ENCODE measurements around the gene CUTC. TPM values are rescaled to one million over a fixed set of nuclear protein-coding genes. Genes with fewer than 3 reads are reported as not detected.

Gene CUTC
- polyA plus RNA-seq, 2 of the 4 experiments (the other 2 are of a cell fraction): 47.6 to 66.5 TPM

- FAIRE-seq (no peak), ATAC-seq (no peak; a peak in 2 of 6 replicates), DNase-seq (ENCODE audit: low read depth in 1 of 2, low spot score in 1 of 2) (no peak)
- ChIA-PET CTCF (interaction anchor here (0.6 to 2.6 kb wide), 5 partner anchors 8 to 241 kb away, joined by 3 to 8 read pairs (median 3); partner anchors contain the start of genes COX15 and CUTC), POLR2A (no interaction called here)
- no peak for TF ChIP-seq EHF (CRISPR knock-in tag; IDR thresholded peaks at IDR 0.05)
- no peak for TF ChIP-seq JUNB (IDR thresholded peaks at IDR 0.05)
- TF ChIP-seq CBX8 (IDR thresholded peaks at IDR 0.05): no peak
- TF ChIP-seq POLR2A (IDR thresholded peaks at IDR 0.05; ENCODE audit: low read length): no peak
- no peak for TF ChIP-seq ESRRA (IDR thresholded peaks at IDR 0.05; ENCODE audit: borderline replicate concordance, low read length)
- TF ChIP-seq EP300 (IDR thresholded peaks at IDR 0.05): no peak
- TF ChIP-seq, protein P1, sequence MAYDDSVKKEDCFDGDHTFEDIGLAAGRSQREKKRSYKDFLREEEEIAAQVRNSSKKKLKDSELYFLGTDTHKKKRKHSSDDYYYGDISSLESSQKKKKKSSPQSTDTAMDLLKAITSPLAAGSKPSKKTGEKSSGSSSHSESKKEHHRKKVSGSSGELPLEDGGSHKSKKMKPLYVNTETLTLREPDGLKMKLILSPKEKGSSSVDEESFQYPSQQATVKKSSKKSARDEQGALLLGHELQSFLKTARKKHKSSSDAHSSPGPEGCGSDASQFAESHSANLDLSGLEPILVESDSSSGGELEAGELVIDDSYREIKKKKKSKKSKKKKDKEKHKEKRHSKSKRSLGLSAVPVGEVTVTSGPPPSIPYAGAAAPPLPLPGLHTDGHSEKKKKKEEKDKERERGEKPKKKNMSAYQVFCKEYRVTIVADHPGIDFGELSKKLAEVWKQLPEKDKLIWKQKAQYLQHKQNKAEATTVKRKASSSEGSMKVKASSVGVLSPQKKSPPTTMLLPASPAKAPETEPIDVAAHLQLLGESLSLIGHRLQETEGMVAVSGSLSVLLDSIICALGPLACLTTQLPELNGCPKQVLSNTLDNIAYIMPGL (CRISPR knock-in tag; IDR thresholded peaks at IDR 0.05; ENCODE audit: borderline replicate concordance): no peak
- TF ChIP-seq SREBF2 (IDR thresholded peaks at IDR 0.05): no peak
- no peak for TF ChIP-seq BHLHE40 (IDR thresholded peaks at IDR 0.05; ENCODE audit: low read depth, low read length)
- TF ChIP-seq TP53 (CRISPR knock-in tag; IDR thresholded peaks at IDR 0.05): no peak
- TF ChIP-seq HOXB13 (CRISPR knock-in tag; IDR thresholded peaks at IDR 0.05; ENCODE audit: low read depth): no peak
- Histone ChIP-seq H3K4me3 (no peak overlapping the region), H3K27ac (no peak overlapping the region), H3K4me2 (no peak overlapping the region), H3K4me1 (0 out of 3 replicates have a peak, but pooled peaks cover 7% of the 10 kb centered on the region), H3K9me3 (no peaks in the 10 kb centered on the region)
- WGBS (ENCODE audit: missing lambda C conversion rate): 92% methylated on average over 3 of the region's 3 CpGs
Observed at GRCh38 chr10:99804471-99804870, 72.4 kb downstream of the CUTC start.

- WGBS (ENCODE audit: missing lambda C conversion rate): 79% methylated on average over 5 of the region's 5 CpGs
- FAIRE-seq: no peak
Observed at GRCh38 chr10:99805190-99805589, 73.2 kb downstream of the CUTC start.

More at GRCh38 chr10:99805190-99805589, 73.2 kb downstream of the CUTC start:
- DNase-seq (ENCODE audit: low read depth in 1 of 2, low spot score in 1 of 2) (no peak), ATAC-seq (peak in 1 of 2 experiments; percentile 6; a peak in 2 of 6 replicates)
- POLR2A ChIA-PET: interaction anchor here (0.7 kb wide), 1 partner anchor 185 kb away, joined by 3 read pairs; the partner anchor contains the start of gene SLC25A28
- CTCF ChIA-PET: interaction anchor here (2.6 kb wide), 1 partner anchor 7 kb away, joined by 8 read pairs; no protein-coding TSS in a partner anchor
- H3K4me2 ChIP-seq: no peak overlapping the region
- TF ChIP-seq, protein P2, sequence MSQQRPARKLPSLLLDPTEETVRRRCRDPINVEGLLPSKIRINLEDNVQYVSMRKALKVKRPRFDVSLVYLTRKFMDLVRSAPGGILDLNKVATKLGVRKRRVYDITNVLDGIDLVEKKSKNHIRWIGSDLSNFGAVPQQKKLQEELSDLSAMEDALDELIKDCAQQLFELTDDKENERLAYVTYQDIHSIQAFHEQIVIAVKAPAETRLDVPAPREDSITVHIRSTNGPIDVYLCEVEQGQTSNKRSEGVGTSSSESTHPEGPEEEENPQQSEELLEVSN (IDR thresholded peaks at IDR 0.05; ENCODE audit: borderline replicate concordance, low read depth): no peak
- TF ChIP-seq POLR2AphosphoS2 (conservative IDR thresholded peaks at IDR 0.05; ENCODE audit: low read length) (0 out of 2 replicates have a peak, but pooled peaks have one; percentile 50), RFX5 (IDR thresholded peaks at IDR 0.05) (no peak), ZSCAN20 (CRISPR knock-in tag; IDR thresholded peaks at IDR 0.05) (no peak), CHD4 (IDR thresholded peaks at IDR 0.05; ENCODE audit: borderline replicate concordance) (no peak), CHD2 (IDR thresholded peaks at IDR 0.05; ENCODE audit: low read length, partially characterized antibody) (no peak), ZNF302 (CRISPR knock-in tag; IDR thresholded peaks at IDR 0.05) (no peak)
- TF ChIP-seq, protein P3, sequence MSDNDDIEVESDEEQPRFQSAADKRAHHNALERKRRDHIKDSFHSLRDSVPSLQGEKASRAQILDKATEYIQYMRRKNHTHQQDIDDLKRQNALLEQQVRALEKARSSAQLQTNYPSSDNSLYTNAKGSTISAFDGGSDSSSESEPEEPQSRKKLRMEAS (IDR thresholded peaks at IDR 0.05): no peak
- H3K27ac ChIP-seq: 0 out of 6 replicates have a peak overlapping the region, but pooled peaks of 1 of the 2 experiments have one; percentile 0
- H3K4me3 ChIP-seq: no peak overlapping the region
- peaks cover 11% of the 10 kb centered on the region; the same call in 1 of the 3 replicates for H3K4me1 ChIP-seq
- no peaks in the 10 kb centered on the region for H3K9me3 ChIP-seq

Other genes starting within 250 kb of the CUTC start
- gene NKX2-3, start 199.3 kb upstream of the CUTC start, polyA plus RNA-seq (2011; rRNA removed): not detected in 2 replicates
- 0.05 TPM in 1 of 3 replicates, not detected in the others for gene NKX2-3, start 199.3 kb upstream of the CUTC start, polyA plus RNA-seq (2017; fragmentation: RNase III; extraction: RNeasy Plus Mini Kit Qiagen cat#74134 plus additional on column Dnase treatment)
- 24.1 and 30.7 TPM in 2 replicates for gene SLC25A28, start 111.8 kb upstream of the CUTC start, polyA plus RNA-seq (2011; rRNA removed)
- 21.3 to 22.6 TPM (median 21.4 TPM) in 3 replicates for gene SLC25A28, start 111.8 kb upstream of the CUTC start, polyA plus RNA-seq (2017; fragmentation: RNase III; extraction: RNeasy Plus Mini Kit Qiagen cat#74134 plus additional on column Dnase treatment)
- gene ENTPD7, start 72.7 kb upstream of the CUTC start, polyA plus RNA-seq (2011; rRNA removed): 10.4 and 10.7 TPM in 2 replicates
- gene ENTPD7, start 72.7 kb upstream of the CUTC start, polyA plus RNA-seq (2017; fragmentation: RNase III; extraction: RNeasy Plus Mini Kit Qiagen cat#74134 plus additional on column Dnase treatment): 6.6 to 7.3 TPM (median 6.8 TPM) in 3 replicates
- 54.4 and 54.7 TPM in 2 replicates for gene COX15, start 107 bp upstream of the CUTC start, polyA plus RNA-seq (2011; rRNA removed)
- gene COX15, start 107 bp upstream of the CUTC start, polyA plus RNA-seq (2017; fragmentation: RNase III; extraction: RNeasy Plus Mini Kit Qiagen cat#74134 plus additional on column Dnase treatment): 44.2 to 47.3 TPM (median 45.8 TPM) in 3 replicates
- 369 and 431 TPM in 2 replicates for gene ABCC2, start 50.4 kb downstream of the CUTC start, polyA plus RNA-seq (2011; rRNA removed)
- 164 to 192 TPM (median 173 TPM) in 3 replicates for gene ABCC2, start 50.4 kb downstream of the CUTC start, polyA plus RNA-seq (2017; fragmentation: RNase III; extraction: RNeasy Plus Mini Kit Qiagen cat#74134 plus additional on column Dnase treatment)

All from A549 (cell line).